Measurements from ENCODE around the gene NRIP1.

GRCh38 chr21:15050568-15051377 is 14.0 kb downstream of the NRIP1 start:
- TF ChIP-seq POLR2A (IDR thresholded peaks at IDR 0.05) (no peak), CTCF (IDR thresholded peaks at IDR 0.05) (no peak)

All from lower leg skin (tissue), 3 donors.